ENCODE results near the gene AP4S1. TPM values are rescaled to one million over a fixed set of nuclear protein-coding genes. Genes with fewer than 3 reads are reported as not detected.

The AP4S1 gene
- total RNA-seq, 4 donors from 2014 or later: 2.0 to 5.7 (median 4.2) TPM

GRCh38 chr14:31096255-31096654 lies 70.8 kb downstream of the AP4S1 start:
- Histone ChIP-seq H3K36me3 (peaks cover 12 to 49% (median 12%) of the 10 kb centered on the region in 3 donors), H3K4me3 (no peak overlapping the region), H3K27me3 (no peaks in the 10 kb centered on the region), H3K4me1 (peaks cover 0 to 10% (median 0%) of the 10 kb centered on the region in 3 donors), H3K27ac (no peak overlapping the region), H3K9me3 (no peaks in the 10 kb centered on the region)
- TF ChIP-seq CTCF (IDR thresholded peaks at IDR 0.05) (no peak), POLR2A (IDR thresholded peaks at IDR 0.05) (no peak)
- WGBS, 2 donors: 93 to 94% methylated on average over 6 of the region's 6 CpGs
- intact Hi-C loops (cut with DNase I): no loop called here
- no peak for DNase-seq

- H3K4me1 ChIP-seq: peaks cover 0 to 1% (median 0%) of the 10 kb centered on the region in 3 donors
- H3K27ac ChIP-seq: no peak overlapping the region
- DNase-seq: no peak
- no peak for TF ChIP-seq CTCF (IDR thresholded peaks at IDR 0.05)
- no peak for TF ChIP-seq POLR2A (IDR thresholded peaks at IDR 0.05)
- WGBS, 2 donors: 100% methylated on average over 1 of the region's 1 CpG
- H3K9me3 ChIP-seq: no peaks in the 10 kb centered on the region
- no peaks in the 10 kb centered on the region for H3K27me3 ChIP-seq
- H3K36me3 ChIP-seq: peaks cover 12 to 58% (median 15%) of the 10 kb centered on the region in 3 donors
- intact Hi-C loops (cut with DNase I): no loop called here
- no peak overlapping the region for H3K4me3 ChIP-seq
These were observed 71.6 kb downstream of the AP4S1 start for GRCh38 chr14:31097081-31097480.

- intact Hi-C loops (cut with DNase I): no loop called here
- Histone ChIP-seq H3K9me3 (no peaks in the 10 kb centered on the region), H3K36me3 (peaks cover 27 to 100% (median 51%) of the 10 kb centered on the region in 3 donors), H3K27ac (no peak overlapping the region), H3K4me3 (no peak overlapping the region), H3K4me1 (no peaks in the 10 kb centered on the region), H3K27me3 (no peaks in the 10 kb centered on the region)
- DNase-seq: no peak
- TF ChIP-seq CTCF (IDR thresholded peaks at IDR 0.05): no peak
- no peak for TF ChIP-seq POLR2A (IDR thresholded peaks at IDR 0.05)
- WGBS, 2 donors: 63 to 83% methylated on average over 3 of the region's 3 CpGs
These were observed 81.3 kb downstream of the AP4S1 start for GRCh38 chr14:31106768-31107167.

GRCh38 chr14:31109257-31109656 lies 83.8 kb downstream of the AP4S1 start:
- H3K9me3 ChIP-seq: no peaks in the 10 kb centered on the region
- H3K4me3 ChIP-seq: no peak overlapping the region
- no peaks in the 10 kb centered on the region for H3K4me1 ChIP-seq
- peaks cover 20 to 100% (median 54%) of the 10 kb centered on the region in 3 donors for H3K36me3 ChIP-seq
- no peaks in the 10 kb centered on the region for H3K27me3 ChIP-seq
- no peak overlapping the region for H3K27ac ChIP-seq
- intact Hi-C loops (cut with DNase I): no loop called here
- DNase-seq: no peak
- WGBS, 2 donors: 88 to 90% methylated on average over 11 of the region's 11 CpGs
- TF ChIP-seq CTCF (IDR thresholded peaks at IDR 0.05): no peak
- no peak for TF ChIP-seq POLR2A (IDR thresholded peaks at IDR 0.05)

- Histone ChIP-seq H3K4me3 (no peak overlapping the region), H3K27ac (no peak overlapping the region), H3K27me3 (no peaks in the 10 kb centered on the region), H3K9me3 (no peaks in the 10 kb centered on the region), H3K4me1 (no peaks in the 10 kb centered on the region), H3K36me3 (peaks cover 15 to 100% (median 43%) of the 10 kb centered on the region in 3 donors)
- no peak for DNase-seq
- no peak for TF ChIP-seq CTCF (IDR thresholded peaks at IDR 0.05)
- WGBS, 2 donors: 88 to 89% methylated on average over 2 of the region's 2 CpGs
- intact Hi-C loops (cut with DNase I): no loop called here
These were observed 85.4 kb downstream of the AP4S1 start for GRCh38 chr14:31110872-31111271.
